Heart left ventricle (tissue), 16 donors: Measurements from ENCODE around the gene SPEG. TPM values are rescaled to one million over a fixed set of nuclear protein-coding genes. Genes with fewer than 3 reads are reported as not detected.
A peak's percentile ranks its signal among the peaks of the same experiment; 100 is the strongest.

Experiments used
- ATAC-seq, 4 donors: fragments of 200-7000 bp; cut with Tn5 transposase; one replicate each; pipeline ENCODE4 v1.9.1; 2020 to 2022; ENCODE audit warnings: moderate library complexity in 4 of 4, mild to moderate bottlenecking in 3 of 4, moderate number of reproducible peaks in 1 of 4
- DNase-seq, 5 donors: peaks; one replicate each; pipeline ENCODE4 v3.0.0-alpha.2; 2020
- H3K27ac ChIP-seq, 12 donors: fragments of 200-600 bp; sonication (generic) in 4 of 12; one replicate each; pipeline versions ENCODE4 v1.5.0 to v1.8.0; 2016 to 2022; ENCODE audit warnings: mild to moderate bottlenecking in 2 of 12
- H3K27me3 ChIP-seq, 9 donors: fragments of 200-600 bp; sonication (generic) in 2 of 9; one replicate each; pipeline versions ENCODE4 v1.5.1 to v1.8.0; 2016 to 2022; ENCODE audit warnings: mild to moderate bottlenecking in 3 of 9
- H3K36me3 ChIP-seq, 9 donors: fragments of 200-600 bp; sonication (generic) in 2 of 9; one replicate each; pipeline versions ENCODE4 v1.5.0 to v1.8.0; 2018 to 2022; ENCODE audit warnings: mild to moderate bottlenecking in 2 of 9
- H3K4me1 ChIP-seq, 12 donors: fragments of 200-600 bp; sonication (generic) in 4 of 12; one replicate each; pipeline versions ENCODE4 v1.5.0 to v1.8.0; 2016 to 2022; ENCODE audit warnings: mild to moderate bottlenecking in 3 of 12
- H3K4me3 ChIP-seq, 12 donors: fragments of 200-600 bp; sonication (generic) in 4 of 12; one replicate each; pipeline versions ENCODE4 v1.5.0 to v1.8.0; 2017 to 2022; ENCODE audit warnings: mild to moderate bottlenecking in 9 of 12, moderate library complexity in 4 of 12
- H3K9me3 ChIP-seq, 12 donors: fragments of 200-600 bp; sonication (generic) in 4 of 12; one replicate each; pipeline versions ENCODE4 v1.5.0 to v1.8.0; 2016 to 2022; ENCODE audit warnings: mild to moderate bottlenecking in 1 of 12
- POLR2A ChIP-seq, 2 donors: fragments of 450-650 bp; IDR thresholded peaks; one replicate each; pipeline ENCODE4 v1.6.1; 2017; ENCODE audit warnings: antibody characterized with exemption in 2 of 2, mild to moderate bottlenecking in 2 of 2, moderate library complexity in 2 of 2
- WGBS, 4 donors: extraction: QIAGEN DNeasy Blood & Tissue Kit in 2 of 4; methylation state at CpG; one replicate each; pipeline versions ENCODE4 v1.1.5 to v1.1.7; 2013 to 2018; 5-methylcytosine and 5-hydroxymethylcytosine counted together
- intact Hi-C, 10 donors: fragments of 100-400 bp; cut with DNase I; formaldehyde crosslinking; loops; one replicate each; pipeline versions ENCODE4 v1.11.1 to v1.14.2; 2022
- polyA plus RNA-seq, 2 donors: library from polyadenylated mRNA; stranded (reverse); fragments of 200-250 nt; gene quantifications; one replicate each; pipeline ENCODE4 v1.2.3, GENCODE V29; 2013
- total RNA-seq, 9 donors: library from RNA; depleted of rRNA in 2 of 9; stranded (reverse); fragments of >200 nt in 2 of 9; fragmentation: NEBNext Ultra II Directional in 3 of 9; extraction: Animal tissue kit (Norgen Biotek cat#: 25700) in 3 of 9; gene quantifications; one replicate each; pipeline versions ENCODE4 v1.1.0 to v1.2.4, GENCODE V29; 2016 to 2023
- TF ChIP-seq, protein P1 (sequence below), 12 donors: fragments of 200-600 bp; sonication (generic) in 4 of 12; IDR thresholded peaks; one replicate each; pipeline versions ENCODE4 v1.5.0 to v1.8.0; 2018 to 2022; ENCODE audit warnings: antibody characterized with exemption in 12 of 12, mild to moderate bottlenecking in 5 of 12
- donor health status: ischemic (EF 13 %, LVEDD 7.1; RV severe dilation, severe dysfunction).
- donor health status: healthy with polysubstance abuse.
- donor health status: DM: no; HTN: yes; CAD: no.
- donor health status: DM: no; HTN: no; CAD: no.
- donor health status: ischemic (EF 25% LVEDD 6.9; RV normal size, moderate dysfunction).
- donor health status: ischemic (EF 25% LVEDD 5.7; RV mildly dilated, moderate dysfunction).
- donor health status: healthy.
- donor health status: DM: yes; HTN: yes; CAD: no.
- donor health status: ischemic (EF 35%, LVEDD 5.7; RV mildly dilated, moderate dysfunction).
- donor health status: nonischemic (EF 11% LVEDD 7.7; RV severe dilation, severe dysfunction).
- donor health status: DM: yes; HTN: yes; CAD: no.
- donor health status: PGD.
- donor health status: ischemic (EF 29% LVEDD 5.4; RV normal size, mild dysfunction).
- donor health status: nonischemic (EF 23%, LVEDD 6.1; RV moderate dilation, normal function).

Gene SPEG
- total and polyA plus RNA-seq, 11 donors: 64.8 to 150 (median 108) TPM

DNA sequence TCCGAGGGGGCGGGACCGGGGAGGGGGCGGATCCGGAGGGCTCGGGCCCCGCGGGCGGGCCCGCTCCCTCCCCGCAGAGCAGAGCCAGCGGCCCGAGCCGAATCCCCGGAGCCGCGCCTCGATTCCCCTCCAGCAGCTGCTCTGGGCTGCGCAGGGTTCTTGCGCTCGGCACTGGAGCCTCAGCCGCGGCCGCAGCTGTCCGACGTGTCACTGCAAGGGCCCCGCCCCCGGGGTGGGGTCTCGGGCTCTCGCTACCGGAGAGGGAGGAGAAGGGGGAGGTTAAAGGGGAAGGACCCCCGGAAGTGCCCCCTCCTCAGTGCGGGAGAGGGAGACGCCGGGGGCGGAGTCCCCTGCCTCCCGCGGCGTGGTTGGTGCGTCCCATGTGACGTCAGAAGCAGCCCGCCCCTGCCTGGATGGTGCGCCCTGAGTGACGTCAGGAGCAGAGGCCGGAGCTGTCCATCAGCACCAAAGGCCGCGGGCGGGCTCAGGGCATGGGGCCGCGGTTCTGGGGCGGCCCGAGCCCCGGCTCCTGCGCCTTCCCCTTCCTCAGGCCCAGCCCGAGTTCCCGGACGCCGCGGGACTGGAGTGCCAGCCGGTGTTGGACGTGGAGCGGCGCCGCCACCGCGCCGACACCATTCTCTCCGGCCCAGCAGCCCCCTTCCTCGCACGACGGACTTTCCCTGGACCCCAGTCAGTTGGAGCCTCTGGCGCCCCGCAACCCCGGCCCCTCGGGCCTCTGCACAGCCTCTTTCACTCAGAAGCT lies 109.1 kb downstream of the SPEG start, which contains the start of the genes CHPF and TMEM198:
TSS of gene CHPF (minus strand) at position 214 of the 763 bp plus-strand sequence. CDS start 271 bp downstream, outside the sequence.
TSS of gene TMEM198 (plus strand) at position 433 of the 763 bp plus-strand sequence. CDS start 700 bp downstream, outside the sequence.
- 0 to 1% (median 1%) methylated on average over 26 to 75 of the region's 75 CpGs for WGBS, 4 donors
- ATAC-seq: peak; percentile 92 to 95 (median 93)
- intact Hi-C loops: loop anchor here (1.0 to 10.0 kb wide), 12 partner anchors 54 to 149 kb away; partner anchors contain the start of gene STK11IP (in 1 of the 10)

DNA sequence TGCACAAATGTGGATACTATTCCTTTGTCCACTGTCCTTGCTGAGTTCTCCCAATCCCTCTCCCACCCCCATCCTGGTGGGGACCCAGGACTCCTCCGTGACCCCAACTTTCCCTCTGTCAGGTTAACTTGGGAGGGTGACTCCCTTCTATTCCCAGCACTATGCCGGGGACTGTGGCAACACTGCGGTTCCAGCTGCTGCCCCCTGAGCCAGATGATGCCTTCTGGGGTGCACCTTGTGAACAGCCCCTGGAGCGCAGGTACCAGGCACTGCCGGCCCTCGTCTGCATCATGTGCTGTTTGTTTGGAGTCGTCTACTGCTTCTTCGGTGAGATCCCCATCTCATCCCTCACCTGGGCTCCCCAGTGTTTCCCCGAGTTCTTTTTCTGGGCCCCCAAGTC lies 109.9 kb downstream of the SPEG start:
- Histone ChIP-seq H3K27ac (peak overlapping the region in 8 of 12 donors; percentile 81 to 97 (median 89)), H3K36me3 (peaks cover 0 to 22% (median 18%) of the 10 kb centered on the region in 9 donors), H3K9me3 (no peaks in the 10 kb centered on the region), H3K4me3 (peak overlapping the region in 10 of 12 donors; percentile 57 to 92 (median 78)), H3K4me1 (peaks cover 0 to 35% (median 24%) of the 10 kb centered on the region in 12 donors), H3K27me3 (peaks cover 0 to 21% (median 0%) of the 10 kb centered on the region in 9 donors)
- DNase-seq (no peak), ATAC-seq (no peak)
- 49 to 54% (median 49%) methylated on average over 9 of the region's 9 CpGs for WGBS, 4 donors
- TF ChIP-seq, protein P1, sequence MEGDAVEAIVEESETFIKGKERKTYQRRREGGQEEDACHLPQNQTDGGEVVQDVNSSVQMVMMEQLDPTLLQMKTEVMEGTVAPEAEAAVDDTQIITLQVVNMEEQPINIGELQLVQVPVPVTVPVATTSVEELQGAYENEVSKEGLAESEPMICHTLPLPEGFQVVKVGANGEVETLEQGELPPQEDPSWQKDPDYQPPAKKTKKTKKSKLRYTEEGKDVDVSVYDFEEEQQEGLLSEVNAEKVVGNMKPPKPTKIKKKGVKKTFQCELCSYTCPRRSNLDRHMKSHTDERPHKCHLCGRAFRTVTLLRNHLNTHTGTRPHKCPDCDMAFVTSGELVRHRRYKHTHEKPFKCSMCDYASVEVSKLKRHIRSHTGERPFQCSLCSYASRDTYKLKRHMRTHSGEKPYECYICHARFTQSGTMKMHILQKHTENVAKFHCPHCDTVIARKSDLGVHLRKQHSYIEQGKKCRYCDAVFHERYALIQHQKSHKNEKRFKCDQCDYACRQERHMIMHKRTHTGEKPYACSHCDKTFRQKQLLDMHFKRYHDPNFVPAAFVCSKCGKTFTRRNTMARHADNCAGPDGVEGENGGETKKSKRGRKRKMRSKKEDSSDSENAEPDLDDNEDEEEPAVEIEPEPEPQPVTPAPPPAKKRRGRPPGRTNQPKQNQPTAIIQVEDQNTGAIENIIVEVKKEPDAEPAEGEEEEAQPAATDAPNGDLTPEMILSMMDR (IDR thresholded peaks at IDR 0.05): no peak
- no peak for TF ChIP-seq POLR2A (IDR thresholded peaks at IDR 0.05)
- intact Hi-C loops: loop anchor here in 7 of 10 donors (5.0 to 10.0 kb wide), 5 partner anchors 53 to 148 kb away; partner anchors contain the start of gene STK11IP (in 1 of the 7)

More for the DNA sequence above, 109.1 kb downstream of the SPEG start, which contains the start of the genes CHPF and TMEM198:
- TF ChIP-seq, protein P1 (IDR thresholded peaks at IDR 0.05): no peak
- peak in 1 of 2 donors; percentile 75 for TF ChIP-seq POLR2A (IDR thresholded peaks at IDR 0.05)
- Histone ChIP-seq H3K4me3 (peak within 1 kb of the TSS; percentile 46 to 92 (median 73)), H3K36me3 (peaks cover 0 to 29% (median 26%) of the 10 kb centered on the region in 9 donors), H3K9me3 (no peaks in the 10 kb centered on the region), H3K27me3 (peaks cover 0 to 21% (median 0%) of the 10 kb centered on the region in 9 donors), H3K27ac (peak within 1 kb of the TSS; percentile 43 to 97 (median 88)), H3K4me1 (peaks cover 0 to 35% (median 25%) of the 10 kb centered on the region in 12 donors)
- DNase-seq: peak; percentile 97 to 99 (median 98)

DNA sequence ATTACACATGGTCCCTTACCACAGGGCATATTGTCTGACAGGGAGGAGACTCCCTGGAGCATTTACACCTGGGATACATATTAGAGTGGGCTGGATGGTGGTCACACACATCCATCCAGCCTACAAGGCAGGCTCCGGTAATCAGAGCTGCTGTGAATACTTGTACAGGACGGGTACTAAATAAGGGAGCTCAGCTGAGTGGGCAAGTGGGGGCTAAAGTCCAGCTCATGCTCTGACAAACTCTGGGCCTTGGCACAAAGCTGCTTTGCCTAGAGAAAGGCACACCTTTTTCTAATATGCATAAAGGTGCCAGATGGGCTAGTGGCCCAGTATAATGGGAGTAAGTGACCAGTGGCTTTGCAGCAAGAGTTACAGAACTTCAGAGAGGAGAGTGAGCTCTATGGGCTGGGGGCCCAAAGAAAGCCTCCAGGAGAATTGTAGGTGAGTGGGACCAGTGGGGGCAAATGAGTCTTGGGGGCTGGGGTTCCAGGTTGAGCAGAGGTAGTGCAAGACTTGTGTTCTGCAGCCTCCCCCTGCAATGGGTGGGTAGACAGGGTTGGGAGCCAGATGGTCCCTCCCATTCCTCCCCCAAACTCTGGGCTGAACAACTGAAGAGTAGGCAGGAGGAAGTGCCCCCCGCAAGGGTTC lies 110.8 kb downstream of the SPEG start:
- Histone ChIP-seq H3K27me3 (peaks cover 0 to 21% (median 0%) of the 10 kb centered on the region in 9 donors), H3K4me3 (no peak overlapping the region), H3K4me1 (peaks cover 0 to 35% (median 24%) of the 10 kb centered on the region in 12 donors), H3K27ac (no peak overlapping the region), H3K9me3 (no peaks in the 10 kb centered on the region), H3K36me3 (peaks cover 0 to 16% (median 12%) of the 10 kb centered on the region in 9 donors)
- TF ChIP-seq POLR2A (IDR thresholded peaks at IDR 0.05): no peak
- TF ChIP-seq, protein P1 (IDR thresholded peaks at IDR 0.05): no peak
- intact Hi-C loops: loop anchor here in 1 of 10 donors (10.0 kb wide), 1 partner anchor 99 kb away; no protein-coding TSS in a partner anchor
- 71 to 88% (median 83%) methylated on average over 3 of the region's 3 CpGs for WGBS, 4 donors
- no peak for DNase-seq
- ATAC-seq: no peak
